ENCODE data around the gene RRP12. TPM values are rescaled to one million over a fixed set of nuclear protein-coding genes. Genes with fewer than 3 reads are reported as not detected.

RRP12 gene
- total RNA-seq, 3 donors from 2014 or later = 7.7 to 17.7 (median 15.7) TPM

GRCh38 chr10:97329766-97330165, 71.4 kb downstream of the RRP12 start:
- Histone ChIP-seq H3K27ac (no peak overlapping the region), H3K4me3 (no peak overlapping the region), H3K4me1 (peaks cover 4 to 9% of the 10 kb centered on the region in 2 donors), H3K36me3 (no peaks in the 10 kb centered on the region), H3K27me3 (no peaks in the 10 kb centered on the region), H3K9me3 (no peaks in the 10 kb centered on the region)
- TF ChIP-seq POLR2AphosphoS5 (IDR thresholded peaks at IDR 0.05) = no peak
- no peak for TF ChIP-seq CTCF (IDR thresholded peaks at IDR 0.05)
- TF ChIP-seq POLR2A (IDR thresholded peaks at IDR 0.05) = no peak
- DNase-seq (ENCODE audit: low spot score in 2 of 2) = no peak
- intact Hi-C loops (cut with DNase I; ENCODE audit: low total_unique reads) = loop anchor here (5.0 kb wide), 1 partner anchor 168 kb away; the partner anchor contains the start of genes MMS19 and UBTD1

GRCh38 chr10:97328646-97329453, 72.3 kb downstream of the RRP12 start:
- no peaks in the 10 kb centered on the region for H3K36me3 ChIP-seq
- H3K27ac ChIP-seq = peak overlapping the region in 1 of 2 donors; percentile 19
- intact Hi-C loops (cut with DNase I; ENCODE audit: low total_unique reads) = no loop called here
- peaks cover 4 to 9% of the 10 kb centered on the region in 2 donors for H3K4me1 ChIP-seq
- no peaks in the 10 kb centered on the region for H3K27me3 ChIP-seq
- no peak for TF ChIP-seq POLR2AphosphoS5 (IDR thresholded peaks at IDR 0.05)
- TF ChIP-seq POLR2A (IDR thresholded peaks at IDR 0.05) = no peak
- TF ChIP-seq CTCF (IDR thresholded peaks at IDR 0.05) = no peak
- no peak overlapping the region for H3K4me3 ChIP-seq
- no peak for DNase-seq (ENCODE audit: low spot score in 2 of 2)
- no peaks in the 10 kb centered on the region for H3K9me3 ChIP-seq

- no peak overlapping the region for H3K4me3 ChIP-seq
- peaks cover 4 to 9% of the 10 kb centered on the region in 2 donors for H3K4me1 ChIP-seq
- H3K9me3 ChIP-seq = no peaks in the 10 kb centered on the region
- DNase-seq (ENCODE audit: low spot score in 2 of 2) = no peak
- H3K36me3 ChIP-seq = no peaks in the 10 kb centered on the region
- H3K27me3 ChIP-seq = no peaks in the 10 kb centered on the region
- TF ChIP-seq CTCF (IDR thresholded peaks at IDR 0.05) (no peak), POLR2AphosphoS5 (IDR thresholded peaks at IDR 0.05) (no peak), POLR2A (IDR thresholded peaks at IDR 0.05) (no peak)
- intact Hi-C loops (cut with DNase I; ENCODE audit: low total_unique reads) = no loop called here
- peak overlapping the region; percentile 19 to 36 for H3K27ac ChIP-seq
Measured at GRCh38 chr10:97327348-97328294, 73.5 kb downstream of the RRP12 start.

- H3K36me3 ChIP-seq = no peaks in the 10 kb centered on the region
- H3K4me3 ChIP-seq = no peak overlapping the region
- no peak for DNase-seq (ENCODE audit: low spot score in 2 of 2)
- H3K27ac ChIP-seq = no peak overlapping the region
- H3K27me3 ChIP-seq = no peaks in the 10 kb centered on the region
- TF ChIP-seq CTCF (IDR thresholded peaks at IDR 0.05) (no peak), POLR2AphosphoS5 (IDR thresholded peaks at IDR 0.05) (no peak), POLR2A (IDR thresholded peaks at IDR 0.05) (no peak)
- intact Hi-C loops (cut with DNase I; ENCODE audit: low total_unique reads) = no loop called here
- peaks cover 0 to 4% of the 10 kb centered on the region in 2 donors for H3K4me1 ChIP-seq
- H3K9me3 ChIP-seq = no peaks in the 10 kb centered on the region
Measured at GRCh38 chr10:97325754-97326153, 75.4 kb downstream of the RRP12 start.
